SK-N-MC (cell line): Measurements from ENCODE around the gene OR52D1.

Experiments used
- EZH2 ChIP-seq: fragments of 200-600 bp; sonication (generic); IDR thresholded peaks from one replicate; pipeline ENCODE4 v1.6.1; 2017; ENCODE audit warnings: antibody characterized with exemption
- FOXP2 ChIP-seq: optimal IDR thresholded peaks from 2 replicates; pipeline ENCODE3; 2011; ENCODE audit warnings: mild to moderate bottlenecking, moderate library complexity; ENCODE audit not compliant: insufficient read depth; ENCODE audit errors: extremely low read length, control extremely low read depth
- POLR2AphosphoS5 ChIP-seq: IDR thresholded peaks from 2 replicates; pipeline ENCODE4 v1.6.1; 2012; ENCODE audit warnings: mild to moderate bottlenecking, low read depth, low read length, borderline replicate concordance

GRCh38 chr11:5499671-5500070 lies 11.2 kb downstream of the OR52D1 start:
- TF ChIP-seq EZH2 = no peak
- TF ChIP-seq FOXP2 = no peak
- no peak for TF ChIP-seq POLR2AphosphoS5
